PC-9 (cell line): Measurements from ENCODE around the gene CYP3A7.

Experiments used
- EZH2 ChIP-seq: fragments of 200-600 bp; sonication (generic); IDR thresholded peaks from 2 replicates; pipeline ENCODE4 v1.8.0; 2017; ENCODE audit warnings: antibody characterized with exemption, low read depth
- TF ChIP-seq, protein P1 (sequence below): fragments of 200-600 bp; sonication (generic); conservative IDR thresholded peaks from 2 replicates; pipeline ENCODE4 v1.6.1; 2017; ENCODE audit warnings: mixed run types, antibody characterized with exemption, mild to moderate bottlenecking, moderate library complexity

DNA sequence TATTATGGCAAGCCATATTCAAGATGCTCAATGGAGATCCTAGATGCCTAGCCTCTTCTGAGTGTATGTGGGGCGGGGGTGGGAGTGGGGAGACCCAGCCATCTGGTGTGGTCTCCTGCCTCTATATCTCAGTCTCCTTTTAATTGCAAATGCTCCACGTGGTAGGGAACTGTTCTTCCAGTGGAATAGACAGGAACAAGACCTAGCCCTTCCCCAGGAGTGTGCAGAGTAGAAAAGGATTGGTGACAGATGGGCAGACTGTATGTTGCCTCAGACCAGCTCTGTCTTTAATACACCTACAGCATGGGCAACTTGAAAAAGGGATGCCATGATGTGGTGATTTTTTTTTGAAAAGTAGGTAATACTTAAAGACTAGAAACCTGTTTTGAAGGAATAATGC lies 67.8 kb downstream of the CYP3A7 start:
- TF ChIP-seq, protein P1, sequence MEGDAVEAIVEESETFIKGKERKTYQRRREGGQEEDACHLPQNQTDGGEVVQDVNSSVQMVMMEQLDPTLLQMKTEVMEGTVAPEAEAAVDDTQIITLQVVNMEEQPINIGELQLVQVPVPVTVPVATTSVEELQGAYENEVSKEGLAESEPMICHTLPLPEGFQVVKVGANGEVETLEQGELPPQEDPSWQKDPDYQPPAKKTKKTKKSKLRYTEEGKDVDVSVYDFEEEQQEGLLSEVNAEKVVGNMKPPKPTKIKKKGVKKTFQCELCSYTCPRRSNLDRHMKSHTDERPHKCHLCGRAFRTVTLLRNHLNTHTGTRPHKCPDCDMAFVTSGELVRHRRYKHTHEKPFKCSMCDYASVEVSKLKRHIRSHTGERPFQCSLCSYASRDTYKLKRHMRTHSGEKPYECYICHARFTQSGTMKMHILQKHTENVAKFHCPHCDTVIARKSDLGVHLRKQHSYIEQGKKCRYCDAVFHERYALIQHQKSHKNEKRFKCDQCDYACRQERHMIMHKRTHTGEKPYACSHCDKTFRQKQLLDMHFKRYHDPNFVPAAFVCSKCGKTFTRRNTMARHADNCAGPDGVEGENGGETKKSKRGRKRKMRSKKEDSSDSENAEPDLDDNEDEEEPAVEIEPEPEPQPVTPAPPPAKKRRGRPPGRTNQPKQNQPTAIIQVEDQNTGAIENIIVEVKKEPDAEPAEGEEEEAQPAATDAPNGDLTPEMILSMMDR, result no peak
- TF ChIP-seq EZH2, result no peak
